SK-N-SH (cell line): ENCODE measurements around the gene CTTN. TPM values are rescaled to one million over a fixed set of nuclear protein-coding genes. Genes with fewer than 3 reads are reported as not detected.

Source experiments
- CTCF ChIA-PET: fragments of 300-600, 350-600 bp; formaldehyde crosslinking; extraction: SDS; loops from one replicate; lab custom pipeline; 2021; lab: Yijun Ruan, JAX
- POLR2A ChIA-PET: fragments of 350-600 bp; sonication (Branson Sonifier 250); formaldehyde crosslinking; extraction: SDS; loops from one replicate; lab custom pipeline; 2020; ENCODE audit warnings: antibody characterized with exemption, inconsistent platforms; lab: Yijun Ruan, JAX
- DNase-seq: peaks from one replicate; pipeline ENCODE4 v3.0.0; 2012
- H2AFZ ChIP-seq: fragments of 200-600 bp; sonication (generic); 2 replicates; pipeline ENCODE4 v1.8.1; 2016; ENCODE audit warnings: antibody characterized with exemption, mild to moderate bottlenecking, low read depth
- H3F3A ChIP-seq: fragments of 200-600 bp; sonication (generic); replicated peaks from 2 replicates; pipeline ENCODE3; 2016; ENCODE audit warnings: antibody characterized with exemption, mild to moderate bottlenecking; ENCODE audit not compliant: insufficient read depth
- H3K27ac ChIP-seq, 2 experiments: fragments of 200-500 bp in 1 of 2; fragments of 200-600 bp in 1 of 2; sonication (Bioruptor generic) in 1 of 2; sonication (generic), shearing (Covaris generic) in 1 of 2; 2 replicates each; pipeline versions ENCODE4 v1.5.1 to v1.6.1; 2014 to 2016; ENCODE audit warnings: low read depth in 2 of 2, inconsistent platforms in 1 of 2, low read length in 1 of 2, mild to moderate bottlenecking in 1 of 2, mixed read lengths in 1 of 2
- H3K27me3 ChIP-seq: fragments of 200-600 bp; sonication (generic), shearing (Covaris generic); 2 replicates; pipeline ENCODE4 v1.6.1; 2016; ENCODE audit warnings: mixed run types; ENCODE audit not compliant: insufficient read depth
- H3K36me3 ChIP-seq, 2 experiments: fragments of 200-500 bp in 1 of 2; fragments of 200-600 bp in 1 of 2; sonication (Bioruptor generic) in 1 of 2; sonication (generic) in 1 of 2; replicated peaks in 1 of 2; 2 replicates each; pipeline versions ENCODE3 to v1.5.1; 2014 to 2016; ENCODE audit warnings: low read length in 1 of 2, mild to moderate bottlenecking in 1 of 2; ENCODE audit not compliant: insufficient read depth in 2 of 2, control insufficient read depth in 1 of 2
- H3K4me1 ChIP-seq, 2 experiments: fragments of 200-500 bp in 1 of 2; fragments of 200-600 bp in 1 of 2; sonication (Bioruptor generic) in 1 of 2; sonication (generic), shearing (Covaris generic) in 1 of 2; 2 replicates each; pipeline versions ENCODE4 v1.5.1 to v1.6.1; 2014 to 2016; ENCODE audit warnings: low read depth in 1 of 2, low read length in 1 of 2, mixed run types in 1 of 2; ENCODE audit not compliant: insufficient read depth in 2 of 2, control insufficient read depth in 1 of 2
- H3K4me2 ChIP-seq: fragments of 200-600 bp; sonication (generic), shearing (Covaris generic); 2 replicates; pipeline ENCODE4 v1.6.1; 2017; ENCODE audit warnings: mixed run types
- H3K4me3 ChIP-seq, 2 experiments: fragments of 200-500 bp in 1 of 2; fragments of 200-600 bp in 1 of 2; sonication (Bioruptor generic) in 1 of 2; sonication (generic), shearing (Covaris generic) in 1 of 2; 2 replicates each; pipeline versions ENCODE4 v1.5.1 to v1.8.1; 2014 to 2016; ENCODE audit warnings: low read depth in 2 of 2, inconsistent platforms in 1 of 2, low read length in 1 of 2, mild to moderate bottlenecking in 1 of 2, mixed read lengths in 1 of 2, moderate library complexity in 1 of 2
- H3K79me2 ChIP-seq: fragments of 200-600 bp; sonication (generic); 2 replicates; pipeline ENCODE4 v1.8.1; 2017; ENCODE audit warnings: mild to moderate bottlenecking; ENCODE audit not compliant: insufficient read depth
- H3K9ac ChIP-seq: fragments of 200-600 bp; sonication (generic); 2 replicates; pipeline ENCODE4 v1.6.1; 2017; ENCODE audit warnings: mixed run types
- H3K9me2 ChIP-seq: fragments of 200-600 bp; sonication (generic); 2 replicates; pipeline ENCODE4 v1.6.1; 2017; ENCODE audit warnings: mixed run types
- H3K9me3 ChIP-seq: fragments of 200-600 bp; sonication (generic); 2 replicates; pipeline ENCODE4 v1.6.1; 2017; ENCODE audit warnings: mixed run types, mild to moderate bottlenecking, moderate library complexity
- H4K20me1 ChIP-seq: fragments of 200-600 bp; sonication (generic); 2 replicates; pipeline ENCODE4 v1.6.1; 2017; ENCODE audit warnings: mild to moderate bottlenecking, mixed run types; ENCODE audit not compliant: insufficient read depth
- CHD2 ChIP-seq: fragments of 150-350 bp; IDR thresholded peaks from 2 replicates; pipeline ENCODE4 v1.6.1; 2018; ENCODE audit warnings: low read length; ENCODE audit not compliant: partially characterized antibody
- ELF1 ChIP-seq: IDR thresholded peaks from 2 replicates; pipeline ENCODE4 v1.4.0; 2012
- EP300 ChIP-seq, 2 experiments: IDR thresholded peaks; 2 replicates each; pipeline versions ENCODE4 v1.4.0 to v1.6.1; 2012; ENCODE audit warnings: borderline replicate concordance in 1 of 2, low read depth in 1 of 2, low read length in 1 of 2
- EZH2phosphoT487 ChIP-seq: fragments of 200-600 bp; sonication (generic); IDR thresholded peaks from 2 replicates; pipeline ENCODE4 v1.6.1; 2017; ENCODE audit warnings: low read depth, mixed run types, mild to moderate bottlenecking, antibody characterized with exemption, moderate library complexity, borderline replicate concordance
- FOSL2 ChIP-seq: IDR thresholded peaks from 2 replicates; pipeline ENCODE4 v1.4.0; 2012; ENCODE audit warnings: low read depth, mild to moderate bottlenecking, moderate library complexity, borderline replicate concordance
- FOXM1 ChIP-seq: IDR thresholded peaks from 2 replicates; pipeline ENCODE4 v1.4.0; 2012; ENCODE audit warnings: low read depth, mild to moderate bottlenecking
- MXI1 ChIP-seq: IDR thresholded peaks from 2 replicates; pipeline ENCODE4 v1.6.1; 2012; ENCODE audit warnings: mild to moderate bottlenecking, low read depth, low read length, improper control_type of control experiment
- NRF1 ChIP-seq: IDR thresholded peaks from 2 replicates; pipeline ENCODE4 v1.6.1; 2012; ENCODE audit warnings: low read depth, mild to moderate bottlenecking, low read length
- RAD21 ChIP-seq: IDR thresholded peaks from 2 replicates; pipeline ENCODE4 v1.6.1; 2012; ENCODE audit warnings: mild to moderate bottlenecking, low read length
- RCOR1 ChIP-seq: fragments of 150-350 bp; IDR thresholded peaks from 2 replicates; pipeline ENCODE4 v1.6.1; 2017; ENCODE audit warnings: antibody characterized with exemption, low read length
- RXRA ChIP-seq: IDR thresholded peaks from 2 replicates; pipeline ENCODE4 v1.4.0; 2012; ENCODE audit warnings: low read depth, mild to moderate bottlenecking, borderline replicate concordance
- SIN3A ChIP-seq: IDR thresholded peaks from 2 replicates; pipeline ENCODE4 v1.6.1; 2012; ENCODE audit warnings: low read depth, mild to moderate bottlenecking, low read length, moderate library complexity, borderline replicate concordance
- TAF1 ChIP-seq: IDR thresholded peaks from 2 replicates; pipeline ENCODE4 v1.6.1; 2012; ENCODE audit warnings: low read depth, mild to moderate bottlenecking, low read length, moderate library complexity, borderline replicate concordance
- TCF12 ChIP-seq: IDR thresholded peaks from 2 replicates; pipeline ENCODE4 v1.4.0; 2012
- WGBS: methylation state at CpG from one replicate; pipeline ENCODE4 v1.1.6; 2017; ENCODE audit warnings: low lambda C conversion rate; 5-methylcytosine and 5-hydroxymethylcytosine counted together
- polyA plus RNA-seq, 3 experiments: library from polyadenylated mRNA; depleted of rRNA; stranded (reverse); fragments of >200 nt; gene quantifications; 2 replicates each; pipeline ENCODE4 v1.2.3, GENCODE V29; 2012
- TF ChIP-seq, protein P1 (sequence below): fragments of 150-350 bp; IDR thresholded peaks from 2 replicates; pipeline ENCODE4 v1.6.1; 2016; ENCODE audit warnings: mild to moderate bottlenecking, low read depth, low read length
- TF ChIP-seq, protein P2 (sequence below): IDR thresholded peaks from 2 replicates; pipeline ENCODE4 v1.4.0; 2012; ENCODE audit warnings: low read depth, borderline replicate concordance
- TF ChIP-seq, protein P3 (sequence below): fragments of 150-350 bp; IDR thresholded peaks from 2 replicates; pipeline ENCODE4 v1.6.1; 2017; ENCODE audit warnings: antibody characterized with exemption, low read length, low read depth, borderline replicate concordance

The CTTN gene
- polyA plus RNA-seq, 1 of the 3 experiments (the other 2 are of a cell fraction), result 243 TPM

DNA sequence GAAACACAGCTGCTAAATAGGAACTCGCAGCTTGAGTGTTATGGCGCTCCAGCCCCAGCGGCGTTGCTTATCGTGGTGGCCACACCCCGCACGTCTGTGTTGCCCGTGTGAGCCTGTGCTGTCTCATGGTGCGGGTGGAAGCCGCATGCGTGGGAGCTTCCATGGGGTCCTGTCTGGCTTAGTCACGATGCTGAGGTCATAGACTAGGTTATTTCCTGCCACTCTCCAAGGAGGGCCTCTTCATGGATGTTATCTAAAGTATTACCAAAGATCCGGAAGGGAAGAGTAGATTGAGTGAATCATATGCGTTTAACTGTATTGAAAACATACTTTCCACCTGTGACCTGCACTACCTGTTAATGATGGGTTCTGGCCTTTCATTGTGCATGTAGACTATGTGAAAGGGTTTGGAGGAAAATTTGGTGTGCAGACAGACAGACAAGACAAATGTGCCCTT is 21.7 kb downstream of the CTTN start:
- H3F3A ChIP-seq, result peaks cover 12% of the 10 kb centered on the region
- H3K27ac ChIP-seq, result peak overlapping the region in 1 of 2 experiments; percentile 44; a peak in 2 of 4 replicates
- peaks cover 68 to 85% of the 10 kb centered on the region in 2 experiments for H3K36me3 ChIP-seq
- POLR2A ChIA-PET, result no interaction called here
- CTCF ChIA-PET, result no interaction called here
- H4K20me1 ChIP-seq, result peaks cover 74% of the 10 kb centered on the region
- no peaks in the 10 kb centered on the region for H3K27me3 ChIP-seq
- WGBS, result 82% methylated on average over 14 of the region's 14 CpGs
- peaks cover 55% of the 10 kb centered on the region for H3K79me2 ChIP-seq
- H3K4me2 ChIP-seq, result no peak overlapping the region
- no peak overlapping the region for H2AFZ ChIP-seq
- H3K9ac ChIP-seq, result no peak overlapping the region
- H3K9me2 ChIP-seq, result no peaks in the 10 kb centered on the region
- H3K4me3 ChIP-seq, result no peak overlapping the region
- no peak for DNase-seq
- no peaks in the 10 kb centered on the region for H3K9me3 ChIP-seq
- no peaks in the 10 kb centered on the region; a peak in 1 of 4 replicates for H3K4me1 ChIP-seq
- no peak for TF ChIP-seq FOXM1
- TF ChIP-seq CHD2, result no peak
- TF ChIP-seq FOSL2, result no peak
- no peak for TF ChIP-seq TCF12
- TF ChIP-seq ELF1, result no peak
- TF ChIP-seq, protein P1, sequence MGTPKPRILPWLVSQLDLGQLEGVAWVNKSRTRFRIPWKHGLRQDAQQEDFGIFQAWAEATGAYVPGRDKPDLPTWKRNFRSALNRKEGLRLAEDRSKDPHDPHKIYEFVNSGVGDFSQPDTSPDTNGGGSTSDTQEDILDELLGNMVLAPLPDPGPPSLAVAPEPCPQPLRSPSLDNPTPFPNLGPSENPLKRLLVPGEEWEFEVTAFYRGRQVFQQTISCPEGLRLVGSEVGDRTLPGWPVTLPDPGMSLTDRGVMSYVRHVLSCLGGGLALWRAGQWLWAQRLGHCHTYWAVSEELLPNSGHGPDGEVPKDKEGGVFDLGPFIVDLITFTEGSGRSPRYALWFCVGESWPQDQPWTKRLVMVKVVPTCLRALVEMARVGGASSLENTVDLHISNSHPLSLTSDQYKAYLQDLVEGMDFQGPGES, result no peak
- no peak for TF ChIP-seq RXRA
- no peak for TF ChIP-seq NRF1
- no peak for TF ChIP-seq TAF1
- TF ChIP-seq EP300 (IDR thresholded peaks at IDR 0.05; ENCODE audit: borderline replicate concordance in 1 of 2, low read depth in 1 of 2, low read length in 1 of 2), result no peak
- TF ChIP-seq MXI1, result no peak
- no peak for TF ChIP-seq EZH2phosphoT487
- TF ChIP-seq, protein P2, sequence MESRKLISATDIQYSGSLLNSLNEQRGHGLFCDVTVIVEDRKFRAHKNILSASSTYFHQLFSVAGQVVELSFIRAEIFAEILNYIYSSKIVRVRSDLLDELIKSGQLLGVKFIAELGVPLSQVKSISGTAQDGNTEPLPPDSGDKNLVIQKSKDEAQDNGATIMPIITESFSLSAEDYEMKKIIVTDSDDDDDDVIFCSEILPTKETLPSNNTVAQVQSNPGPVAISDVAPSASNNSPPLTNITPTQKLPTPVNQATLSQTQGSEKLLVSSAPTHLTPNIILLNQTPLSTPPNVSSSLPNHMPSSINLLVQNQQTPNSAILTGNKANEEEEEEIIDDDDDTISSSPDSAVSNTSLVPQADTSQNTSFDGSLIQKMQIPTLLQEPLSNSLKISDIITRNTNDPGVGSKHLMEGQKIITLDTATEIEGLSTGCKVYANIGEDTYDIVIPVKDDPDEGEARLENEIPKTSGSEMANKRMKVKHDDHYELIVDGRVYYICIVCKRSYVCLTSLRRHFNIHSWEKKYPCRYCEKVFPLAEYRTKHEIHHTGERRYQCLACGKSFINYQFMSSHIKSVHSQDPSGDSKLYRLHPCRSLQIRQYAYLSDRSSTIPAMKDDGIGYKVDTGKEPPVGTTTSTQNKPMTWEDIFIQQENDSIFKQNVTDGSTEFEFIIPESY, result no peak
- no peak for TF ChIP-seq RAD21
- TF ChIP-seq, protein P3, sequence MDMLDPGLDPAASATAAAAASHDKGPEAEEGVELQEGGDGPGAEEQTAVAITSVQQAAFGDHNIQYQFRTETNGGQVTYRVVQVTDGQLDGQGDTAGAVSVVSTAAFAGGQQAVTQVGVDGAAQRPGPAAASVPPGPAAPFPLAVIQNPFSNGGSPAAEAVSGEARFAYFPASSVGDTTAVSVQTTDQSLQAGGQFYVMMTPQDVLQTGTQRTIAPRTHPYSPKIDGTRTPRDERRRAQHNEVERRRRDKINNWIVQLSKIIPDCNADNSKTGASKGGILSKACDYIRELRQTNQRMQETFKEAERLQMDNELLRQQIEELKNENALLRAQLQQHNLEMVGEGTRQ, result no peak
- TF ChIP-seq RCOR1, result no peak
- no peak for TF ChIP-seq SIN3A
